Epithelial cell of proximal tubule (primary cell): Measurements from ENCODE around the gene CNPY1. TPM values are rescaled to one million over a fixed set of nuclear protein-coding genes. Genes with fewer than 3 reads are reported as not detected.

Experiments
- DNase-seq: peaks from one replicate; pipeline ENCODE4 v3.0.0-alpha.2; 2011; ENCODE audit warnings: low read depth
- H3K4me3 ChIP-seq: 2 replicates; pipeline ENCODE4 v1.5.1; 2011; ENCODE audit warnings: low read depth, mild to moderate bottlenecking, low read length
- CTCF ChIP-seq: conservative IDR thresholded peaks from 2 replicates; pipeline ENCODE4 v1.5.1; 2012; ENCODE audit warnings: low read depth, mild to moderate bottlenecking, low read length
- total RNA-seq: library from RNA; depleted of rRNA; stranded (reverse); fragments of >200 nt; gene quantifications from 2 replicates; pipeline ENCODE4 v1.2.3, GENCODE V29; 2015

CNPY1 gene
- total RNA-seq, 1 donor from 2014 or later: not detected

GRCh38 chr7:155512246-155512887, 34.0 kb downstream of the CNPY1 start:
- no peak overlapping the region for H3K4me3 ChIP-seq
- no peak for TF ChIP-seq CTCF
- DNase-seq: no peak

GRCh38 chr7:155511702-155511996, 34.7 kb downstream of the CNPY1 start:
- no peak for TF ChIP-seq CTCF
- no peak overlapping the region for H3K4me3 ChIP-seq
- DNase-seq: no peak

- DNase-seq: no peak
- no peak for TF ChIP-seq CTCF
- no peak overlapping the region for H3K4me3 ChIP-seq
Measured at GRCh38 chr7:155510975-155511701, 35.2 kb downstream of the CNPY1 start.

- DNase-seq: no peak
- no peak for TF ChIP-seq CTCF
Measured at GRCh38 chr7:155509725-155510551, 36.4 kb downstream of the CNPY1 start.

GRCh38 chr7:155509359-155509724, 37.0 kb downstream of the CNPY1 start:
- H3K4me3 ChIP-seq: no peak overlapping the region
- no peak for DNase-seq
- no peak for TF ChIP-seq CTCF

More at GRCh38 chr7:155509725-155510551, 36.4 kb downstream of the CNPY1 start:
- no peak overlapping the region for H3K4me3 ChIP-seq

GRCh38 chr7:155508376-155509358, 37.7 kb downstream of the CNPY1 start:
- no peak for DNase-seq
- TF ChIP-seq CTCF: no peak
- H3K4me3 ChIP-seq: no peak overlapping the region
